HCT116 (cell line): ENCODE data around the gene MRPS35. TPM values are rescaled to one million over a fixed set of nuclear protein-coding genes. Genes with fewer than 3 reads are reported as not detected.

Source experiments
- ATAC-seq: fragments of 200-7000 bp; cut with Tn5 transposase; 2 replicates; pipeline ENCODE4 v1.9.1; 2020; ENCODE audit warnings: mild to moderate bottlenecking, moderate library complexity
- BruUV-seq: library from RNA; stranded (reverse); fragments of 400-500 nt; replicated peaks from 2 replicates; lab custom pipeline; 2021; lab: Mats Ljungman, UMichigan
- CTCF ChIA-PET: fragments of 300-600 bp; sonication (Branson Sonifier 250); formaldehyde crosslinking; loops from one replicate; lab custom pipeline; 2021; ENCODE audit warnings: antibody characterized with exemption; lab: Charles Lee
- POLR2A ChIA-PET: fragments of 300-600, 350-600 bp; sonication (Branson Sonifier 250); formaldehyde crosslinking; loops from one replicate; lab custom pipeline; 2021; ENCODE audit warnings: antibody characterized with exemption; lab: Charles Lee
- RAD21 ChIA-PET, 2 experiments: fragments of 300-600 bp; sonication (Branson Sonifier 250); formaldehyde crosslinking; loops; one replicate each; lab custom pipeline; 2023; ENCODE audit warnings: low total read pairs in 2 of 2; ENCODE audit not compliant: uncharacterized antibody in 2 of 2, unreplicated experiment in 2 of 2, low non-redundant PET in 1 of 2; lab: Charles Lee
- DNase-seq: peaks from one replicate; pipeline ENCODE4 v3.0.0-alpha.2; 2010; ENCODE audit warnings: low read depth, low spot score
- H2AFZ ChIP-seq: fragments of 200-600 bp; shearing (Covaris generic), sonication (generic); 2 replicates; pipeline ENCODE4 v1.6.1; 2017; ENCODE audit warnings: low read depth, mixed run types, mixed read lengths, antibody characterized with exemption, low read length; ENCODE audit not compliant: poor library complexity, severe bottlenecking
- H3K27ac ChIP-seq: 2 replicates; pipeline ENCODE4 v1.5.1; 2012; ENCODE audit warnings: low read depth, low read length
- H3K27me3 ChIP-seq: fragments of 200-600 bp; sonication (generic); 2 replicates; pipeline ENCODE4 v1.6.1; 2016; ENCODE audit warnings: mixed run types, low read length, mixed read lengths; ENCODE audit not compliant: insufficient read depth
- H3K36me3 ChIP-seq, 2 experiments: fragments of 200-500 bp in 1 of 2; fragments of 200-600 bp in 1 of 2; sonication (Bioruptor generic) in 1 of 2; sonication (generic) in 1 of 2; 2 replicates each; pipeline versions ENCODE4 v1.5.1 to v1.6.1; 2014 to 2016; ENCODE audit warnings: low read length in 2 of 2, inconsistent platforms in 1 of 2, mixed read lengths in 1 of 2, mixed run types in 1 of 2; ENCODE audit not compliant: insufficient read depth in 2 of 2, control insufficient read depth in 1 of 2
- H3K4me1 ChIP-seq, 2 experiments: fragments of 200-600 bp in 1 of 2; sonication (generic) in 1 of 2; 2 replicates each; pipeline versions ENCODE4 v1.5.1 to v1.6.1; 2012 to 2017; ENCODE audit warnings: low read length in 2 of 2, inconsistent platforms in 1 of 2, mild to moderate bottlenecking in 1 of 2, mixed read lengths in 1 of 2, mixed run types in 1 of 2, moderate library complexity in 1 of 2; ENCODE audit not compliant: insufficient read depth in 2 of 2, control insufficient read depth in 1 of 2
- H3K4me2 ChIP-seq: fragments of 200-600 bp; sonication (generic); 2 replicates; pipeline ENCODE4 v1.6.1; 2017; ENCODE audit warnings: mixed run types, low read length, mixed read lengths
- H3K4me3 ChIP-seq, 2 experiments: fragments of 200-600 bp in 1 of 2; sonication (generic) in 1 of 2; replicated peaks in 1 of 2; 2 replicates each; pipeline ENCODE4 v1.5.1; 2011 to 2016; ENCODE audit warnings: low read length in 2 of 2, control low read depth in 1 of 2, low read depth in 1 of 2, mild to moderate bottlenecking in 1 of 2, mixed read lengths in 1 of 2, mixed run types in 1 of 2
- H3K79me2 ChIP-seq: fragments of 200-600 bp; sonication (generic); 2 replicates; pipeline ENCODE4 v1.6.1; 2017; ENCODE audit warnings: mild to moderate bottlenecking, mixed run types, low read length, moderate library complexity, mixed read lengths; ENCODE audit not compliant: insufficient read depth
- H3K9ac ChIP-seq: fragments of 200-600 bp; sonication (generic); 2 replicates; pipeline ENCODE4 v1.6.1; 2016; ENCODE audit warnings: low read length, mixed read lengths
- H3K9me2 ChIP-seq: fragments of 200-600 bp; sonication (generic), shearing (Covaris generic); 2 replicates; pipeline ENCODE4 v1.6.1; 2017; ENCODE audit warnings: mixed run types, mild to moderate bottlenecking, moderate library complexity; ENCODE audit not compliant: insufficient read depth
- H3K9me3 ChIP-seq, 2 experiments: fragments of 200-500 bp in 1 of 2; fragments of 200-600 bp in 1 of 2; sonication (Bioruptor generic) in 1 of 2; sonication (generic) in 1 of 2; 2 replicates each; pipeline ENCODE4 v1.6.1; 2014 to 2017; ENCODE audit warnings: low read length in 2 of 2, mixed read lengths in 2 of 2, inconsistent platforms in 1 of 2, low read depth in 1 of 2, mild to moderate bottlenecking in 1 of 2, mixed run types in 1 of 2, moderate library complexity in 1 of 2; ENCODE audit not compliant: control insufficient read depth in 1 of 2, insufficient read depth in 1 of 2
- H4K20me1 ChIP-seq: fragments of 200-600 bp; sonication (generic), shearing (Covaris generic); 2 replicates; pipeline ENCODE4 v1.6.1; 2017; ENCODE audit warnings: mixed run types, mild to moderate bottlenecking, moderate library complexity; ENCODE audit not compliant: insufficient read depth
- CBX3 ChIP-seq: IDR thresholded peaks from 2 replicates; pipeline ENCODE4 v1.6.1; 2012; ENCODE audit warnings: low read depth
- CEBPB ChIP-seq: IDR thresholded peaks from 2 replicates; pipeline ENCODE4 v1.6.1; 2012; ENCODE audit warnings: low read depth
- EZH2 ChIP-seq: fragments of 200-600 bp; sonication (generic); IDR thresholded peaks from 2 replicates; pipeline ENCODE4 v1.6.1; 2017; ENCODE audit warnings: antibody characterized with exemption, mixed run types
- SRF ChIP-seq: IDR thresholded peaks from 2 replicates; pipeline ENCODE4 v1.6.1; 2012; ENCODE audit warnings: low read depth
- YY1 ChIP-seq: IDR thresholded peaks from 2 replicates; pipeline ENCODE4 v1.6.1; 2011; ENCODE audit warnings: low read length, low read depth, moderate library complexity, mild to moderate bottlenecking; ENCODE audit not compliant: insufficient replicate concordance; ENCODE audit errors: extremely low read depth
- ZNF274 ChIP-seq: fragments of 200-500 bp; sonication (Bioruptor generic); IDR thresholded peaks from 2 replicates; pipeline ENCODE4 v1.6.1; 2014; ENCODE audit warnings: mild to moderate bottlenecking, low read depth, low read length, inconsistent platforms
- intact Hi-C: fragments of 100-400 bp; cut with micrococcal nuclease; formaldehyde crosslinking; loops from 2 replicates; pipeline ENCODE4 v1.10.0; 2022
- total RNA-seq: library from RNA; stranded (reverse); gene quantifications from one replicate; pipeline ENCODE4 v1.2.1, GENCODE V29; 2021; ENCODE audit not compliant: unreplicated experiment
- TF ChIP-seq, protein P1 (sequence below): IDR thresholded peaks from 2 replicates; pipeline ENCODE4 v1.6.1; 2012; ENCODE audit warnings: low read depth

The MRPS35 gene
- total RNA-seq, 1 experiment from 2014 or later, result 55.4 TPM

- ChIA-PET POLR2A (no interaction called here), CTCF (no interaction called here)
These were observed 38.0 kb upstream of the MRPS35 start for GRCh38 chr12:27672643-27673042.

More at GRCh38 chr12:27672643-27673042, 38.0 kb upstream of the MRPS35 start:
- Histone ChIP-seq H3K4me2 (no peak overlapping the region), H4K20me1 (no peaks in the 10 kb centered on the region), H3K27ac (no peak overlapping the region), H3K9me3 (no peaks in the 10 kb centered on the region), H3K4me3 (no peak overlapping the region), H3K79me2 (no peaks in the 10 kb centered on the region), H2AFZ (no peak overlapping the region), H3K4me1 (no peaks in the 10 kb centered on the region), H3K9me2 (no peaks in the 10 kb centered on the region), H3K27me3 (no peaks in the 10 kb centered on the region), H3K36me3 (peaks cover 6 to 7% of the 10 kb centered on the region in 2 experiments; a peak in 2 of 4 replicates), H3K9ac (no peak overlapping the region)
- ATAC-seq (no peak), DNase-seq (no peak)
- TF ChIP-seq, protein P1, sequence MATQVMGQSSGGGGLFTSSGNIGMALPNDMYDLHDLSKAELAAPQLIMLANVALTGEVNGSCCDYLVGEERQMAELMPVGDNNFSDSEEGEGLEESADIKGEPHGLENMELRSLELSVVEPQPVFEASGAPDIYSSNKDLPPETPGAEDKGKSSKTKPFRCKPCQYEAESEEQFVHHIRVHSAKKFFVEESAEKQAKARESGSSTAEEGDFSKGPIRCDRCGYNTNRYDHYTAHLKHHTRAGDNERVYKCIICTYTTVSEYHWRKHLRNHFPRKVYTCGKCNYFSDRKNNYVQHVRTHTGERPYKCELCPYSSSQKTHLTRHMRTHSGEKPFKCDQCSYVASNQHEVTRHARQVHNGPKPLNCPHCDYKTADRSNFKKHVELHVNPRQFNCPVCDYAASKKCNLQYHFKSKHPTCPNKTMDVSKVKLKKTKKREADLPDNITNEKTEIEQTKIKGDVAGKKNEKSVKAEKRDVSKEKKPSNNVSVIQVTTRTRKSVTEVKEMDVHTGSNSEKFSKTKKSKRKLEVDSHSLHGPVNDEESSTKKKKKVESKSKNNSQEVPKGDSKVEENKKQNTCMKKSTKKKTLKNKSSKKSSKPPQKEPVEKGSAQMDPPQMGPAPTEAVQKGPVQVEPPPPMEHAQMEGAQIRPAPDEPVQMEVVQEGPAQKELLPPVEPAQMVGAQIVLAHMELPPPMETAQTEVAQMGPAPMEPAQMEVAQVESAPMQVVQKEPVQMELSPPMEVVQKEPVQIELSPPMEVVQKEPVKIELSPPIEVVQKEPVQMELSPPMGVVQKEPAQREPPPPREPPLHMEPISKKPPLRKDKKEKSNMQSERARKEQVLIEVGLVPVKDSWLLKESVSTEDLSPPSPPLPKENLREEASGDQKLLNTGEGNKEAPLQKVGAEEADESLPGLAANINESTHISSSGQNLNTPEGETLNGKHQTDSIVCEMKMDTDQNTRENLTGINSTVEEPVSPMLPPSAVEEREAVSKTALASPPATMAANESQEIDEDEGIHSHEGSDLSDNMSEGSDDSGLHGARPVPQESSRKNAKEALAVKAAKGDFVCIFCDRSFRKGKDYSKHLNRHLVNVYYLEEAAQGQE, result no peak
- TF ChIP-seq SRF (no peak), ZNF274 (no peak), YY1 (no peak), EZH2 (no peak), CEBPB (no peak), CBX3 (no peak)
- RAD21 ChIA-PET, result no interaction called here
- BruUV-seq, result no TSS peak
- intact Hi-C loops, result no loop called here
